ENCODE measurements around the gene ILF3. TPM values are rescaled to one million over a fixed set of nuclear protein-coding genes. Genes with fewer than 3 reads are reported as not detected.
A peak's percentile ranks its signal among the peaks of the same experiment; 100 is the strongest.
"Not testable (repeated sequence)": the region's sequence is repeated elsewhere in the genome, so short reads cannot be mapped to it uniquely, and the experiment has no call there.

ILF3 gene
- total RNA-seq, 1 donor from 2014 or later = 198 TPM

- ATAC-seq (no peak), DNase-seq (ENCODE audit: low spot score) (no peak)
- intact Hi-C loops (cut with DNase I) = no loop called here
Observed at GRCh38 chr19:10669246-10669645, 15.1 kb downstream of the ILF3 start.

- peak; percentile 87 for ATAC-seq
- no peak for DNase-seq (ENCODE audit: low spot score)
- intact Hi-C loops (cut with DNase I) = no loop called here
Observed at GRCh38 chr19:10670182-10670581, 16.0 kb downstream of the ILF3 start.

GRCh38 chr19:10670876-10671804 lies 17.0 kb downstream of the ILF3 start:
- no peak for DNase-seq (ENCODE audit: low spot score)
- intact Hi-C loops (cut with DNase I) = no loop called here
- ATAC-seq = peak; percentile 21

- ATAC-seq; DNase-seq (ENCODE audit: low spot score); intact Hi-C loops (cut with DNase I): not testable (repeated sequence)
Observed at GRCh38 chr19:10671922-10672321, 17.8 kb downstream of the ILF3 start.

GRCh38 chr19:10675214-10675613 lies 21.1 kb downstream of the ILF3 start:
- ATAC-seq; intact Hi-C loops (cut with DNase I); DNase-seq (ENCODE audit: low spot score): not testable (repeated sequence)

- intact Hi-C loops (cut with DNase I) = no loop called here
- DNase-seq (ENCODE audit: low spot score) (no peak), ATAC-seq (no peak)
Observed at GRCh38 chr19:10677751-10678150, 23.6 kb downstream of the ILF3 start.

- no peak for ATAC-seq
- DNase-seq (ENCODE audit: low spot score) = no peak
- intact Hi-C loops (cut with DNase I) = no loop called here
Observed at GRCh38 chr19:10678813-10679212, 24.7 kb downstream of the ILF3 start.

- intact Hi-C loops (cut with DNase I) = no loop called here
- ATAC-seq = no peak
- DNase-seq (ENCODE audit: low spot score) = no peak
Observed at GRCh38 chr19:10679743-10680142, 25.6 kb downstream of the ILF3 start.

- DNase-seq (ENCODE audit: low spot score) (no peak), ATAC-seq (no peak)
- intact Hi-C loops (cut with DNase I) = no loop called here
Observed at GRCh38 chr19:10680545-10681135, 26.5 kb downstream of the ILF3 start.

GRCh38 chr19:10681658-10682057 lies 27.5 kb downstream of the ILF3 start:
- intact Hi-C loops (cut with DNase I) = no loop called here
- ATAC-seq (no peak), DNase-seq (ENCODE audit: low spot score) (no peak)

GRCh38 chr19:10682397-10683063 lies 28.4 kb downstream of the ILF3 start:
- intact Hi-C loops (cut with DNase I) = no loop called here
- ATAC-seq (no peak), DNase-seq (ENCODE audit: low spot score) (no peak)

GRCh38 chr19:10683064-10683426 lies 28.9 kb downstream of the ILF3 start:
- intact Hi-C loops (cut with DNase I) = no loop called here
- ATAC-seq = no peak
- no peak for DNase-seq (ENCODE audit: low spot score)

- intact Hi-C loops (cut with DNase I) = no loop called here
- ATAC-seq (no peak), DNase-seq (ENCODE audit: low spot score) (no peak)
Observed at GRCh38 chr19:10683582-10683981, 29.4 kb downstream of the ILF3 start.

GRCh38 chr19:10685210-10685609 lies 31.1 kb downstream of the ILF3 start:
- intact Hi-C loops (cut with DNase I) = no loop called here

GRCh38 chr19:10686193-10686592 lies 32.0 kb downstream of the ILF3 start:
- intact Hi-C loops (cut with DNase I) = no loop called here
- DNase-seq (ENCODE audit: low spot score) = no peak
- no peak for ATAC-seq

More at GRCh38 chr19:10685210-10685609, 31.1 kb downstream of the ILF3 start:
- no peak for DNase-seq (ENCODE audit: low spot score)
- ATAC-seq = no peak

GRCh38 chr19:10686661-10687517 lies 32.7 kb downstream of the ILF3 start:
- DNase-seq (ENCODE audit: low spot score) (no peak), ATAC-seq (no peak)
- intact Hi-C loops (cut with DNase I) = no loop called here

GRCh38 chr19:10687518-10688288 lies 33.6 kb downstream of the ILF3 start:
- no peak for DNase-seq (ENCODE audit: low spot score)

GRCh38 chr19:10688545-10689280 lies 34.6 kb downstream of the ILF3 start:
- intact Hi-C loops (cut with DNase I) = no loop called here
- ATAC-seq (no peak), DNase-seq (ENCODE audit: low spot score) (no peak)

More at GRCh38 chr19:10687518-10688288, 33.6 kb downstream of the ILF3 start:
- ATAC-seq = no peak
- intact Hi-C loops (cut with DNase I) = no loop called here
